ENCODE data around the gene SRGAP3. TPM values are rescaled to one million over a fixed set of nuclear protein-coding genes. Genes with fewer than 3 reads are reported as not detected.

The SRGAP3 gene
- total RNA-seq, 1 experiment from 2014 or later = 17.9 TPM

DNA sequence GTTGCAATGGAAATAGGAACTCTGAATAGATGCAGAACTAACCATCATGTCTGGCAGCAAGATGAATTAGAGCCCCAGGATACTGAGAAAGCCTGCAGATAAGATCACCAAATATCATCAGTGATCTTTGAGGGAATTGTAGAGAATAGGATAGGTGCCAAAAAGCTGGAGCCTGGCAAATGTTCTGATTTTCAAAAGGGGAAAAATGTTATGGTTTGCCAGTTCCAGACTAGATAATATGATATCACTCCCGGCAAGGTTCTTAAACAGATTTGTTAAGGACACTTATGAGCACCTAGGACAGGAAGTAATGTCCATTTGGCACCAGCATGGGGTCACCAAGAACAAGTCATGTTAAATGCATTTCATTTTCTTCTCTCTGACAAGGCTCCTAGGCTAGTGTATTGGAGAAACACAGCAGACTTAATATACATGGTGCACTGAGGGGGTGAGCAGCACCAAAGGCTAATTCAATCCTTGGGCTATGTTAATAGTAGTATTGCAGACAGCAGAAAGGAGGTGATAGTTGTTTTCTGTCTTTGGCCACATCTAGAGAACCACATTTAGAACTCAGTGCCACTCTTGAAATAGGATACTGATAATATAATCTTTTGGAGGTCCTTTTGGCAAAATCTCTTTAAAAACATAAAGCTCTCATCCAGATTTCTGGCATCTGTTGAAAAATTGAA, 4.8 kb downstream of the SRGAP3 start:
- no peak overlapping the region for H3K27ac Mint-ChIP-seq
- DNase-seq (ENCODE audit: low spot score) = no peak
- H3K36me3 Mint-ChIP-seq = no peaks in the 10 kb centered on the region
- no peak overlapping the region for H3K4me3 Mint-ChIP-seq
- no peaks in the 10 kb centered on the region for H3K9me3 Mint-ChIP-seq
- CTCF ChIA-PET = no interaction called here
- TF ChIP-seq, protein P1, sequence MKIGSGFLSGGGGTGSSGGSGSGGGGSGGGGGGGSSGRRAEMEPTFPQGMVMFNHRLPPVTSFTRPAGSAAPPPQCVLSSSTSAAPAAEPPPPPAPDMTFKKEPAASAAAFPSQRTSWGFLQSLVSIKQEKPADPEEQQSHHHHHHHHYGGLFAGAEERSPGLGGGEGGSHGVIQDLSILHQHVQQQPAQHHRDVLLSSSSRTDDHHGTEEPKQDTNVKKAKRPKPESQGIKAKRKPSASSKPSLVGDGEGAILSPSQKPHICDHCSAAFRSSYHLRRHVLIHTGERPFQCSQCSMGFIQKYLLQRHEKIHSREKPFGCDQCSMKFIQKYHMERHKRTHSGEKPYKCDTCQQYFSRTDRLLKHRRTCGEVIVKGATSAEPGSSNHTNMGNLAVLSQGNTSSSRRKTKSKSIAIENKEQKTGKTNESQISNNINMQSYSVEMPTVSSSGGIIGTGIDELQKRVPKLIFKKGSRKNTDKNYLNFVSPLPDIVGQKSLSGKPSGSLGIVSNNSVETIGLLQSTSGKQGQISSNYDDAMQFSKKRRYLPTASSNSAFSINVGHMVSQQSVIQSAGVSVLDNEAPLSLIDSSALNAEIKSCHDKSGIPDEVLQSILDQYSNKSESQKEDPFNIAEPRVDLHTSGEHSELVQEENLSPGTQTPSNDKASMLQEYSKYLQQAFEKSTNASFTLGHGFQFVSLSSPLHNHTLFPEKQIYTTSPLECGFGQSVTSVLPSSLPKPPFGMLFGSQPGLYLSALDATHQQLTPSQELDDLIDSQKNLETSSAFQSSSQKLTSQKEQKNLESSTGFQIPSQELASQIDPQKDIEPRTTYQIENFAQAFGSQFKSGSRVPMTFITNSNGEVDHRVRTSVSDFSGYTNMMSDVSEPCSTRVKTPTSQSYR (CRISPR knock-in tag; IDR thresholded peaks at IDR 0.05) = no peak
- TF ChIP-seq NR3C1 (CRISPR knock-in tag; conservative IDR thresholded peaks at IDR 0.05; ENCODE audit: low read depth) (no peak), ZBTB21 (CRISPR knock-in tag; IDR thresholded peaks at IDR 0.05; ENCODE audit: borderline replicate concordance) (no peak), NFE2L1 (CRISPR knock-in tag; IDR thresholded peaks at IDR 0.05) (no peak)
- TF ChIP-seq, protein P2, sequence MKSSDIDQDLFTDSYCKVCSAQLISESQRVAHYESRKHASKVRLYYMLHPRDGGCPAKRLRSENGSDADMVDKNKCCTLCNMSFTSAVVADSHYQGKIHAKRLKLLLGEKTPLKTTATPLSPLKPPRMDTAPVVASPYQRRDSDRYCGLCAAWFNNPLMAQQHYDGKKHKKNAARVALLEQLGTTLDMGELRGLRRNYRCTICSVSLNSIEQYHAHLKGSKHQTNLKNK (CRISPR knock-in tag; IDR thresholded peaks at IDR 0.05) = no peak
- TF ChIP-seq, protein P3, sequence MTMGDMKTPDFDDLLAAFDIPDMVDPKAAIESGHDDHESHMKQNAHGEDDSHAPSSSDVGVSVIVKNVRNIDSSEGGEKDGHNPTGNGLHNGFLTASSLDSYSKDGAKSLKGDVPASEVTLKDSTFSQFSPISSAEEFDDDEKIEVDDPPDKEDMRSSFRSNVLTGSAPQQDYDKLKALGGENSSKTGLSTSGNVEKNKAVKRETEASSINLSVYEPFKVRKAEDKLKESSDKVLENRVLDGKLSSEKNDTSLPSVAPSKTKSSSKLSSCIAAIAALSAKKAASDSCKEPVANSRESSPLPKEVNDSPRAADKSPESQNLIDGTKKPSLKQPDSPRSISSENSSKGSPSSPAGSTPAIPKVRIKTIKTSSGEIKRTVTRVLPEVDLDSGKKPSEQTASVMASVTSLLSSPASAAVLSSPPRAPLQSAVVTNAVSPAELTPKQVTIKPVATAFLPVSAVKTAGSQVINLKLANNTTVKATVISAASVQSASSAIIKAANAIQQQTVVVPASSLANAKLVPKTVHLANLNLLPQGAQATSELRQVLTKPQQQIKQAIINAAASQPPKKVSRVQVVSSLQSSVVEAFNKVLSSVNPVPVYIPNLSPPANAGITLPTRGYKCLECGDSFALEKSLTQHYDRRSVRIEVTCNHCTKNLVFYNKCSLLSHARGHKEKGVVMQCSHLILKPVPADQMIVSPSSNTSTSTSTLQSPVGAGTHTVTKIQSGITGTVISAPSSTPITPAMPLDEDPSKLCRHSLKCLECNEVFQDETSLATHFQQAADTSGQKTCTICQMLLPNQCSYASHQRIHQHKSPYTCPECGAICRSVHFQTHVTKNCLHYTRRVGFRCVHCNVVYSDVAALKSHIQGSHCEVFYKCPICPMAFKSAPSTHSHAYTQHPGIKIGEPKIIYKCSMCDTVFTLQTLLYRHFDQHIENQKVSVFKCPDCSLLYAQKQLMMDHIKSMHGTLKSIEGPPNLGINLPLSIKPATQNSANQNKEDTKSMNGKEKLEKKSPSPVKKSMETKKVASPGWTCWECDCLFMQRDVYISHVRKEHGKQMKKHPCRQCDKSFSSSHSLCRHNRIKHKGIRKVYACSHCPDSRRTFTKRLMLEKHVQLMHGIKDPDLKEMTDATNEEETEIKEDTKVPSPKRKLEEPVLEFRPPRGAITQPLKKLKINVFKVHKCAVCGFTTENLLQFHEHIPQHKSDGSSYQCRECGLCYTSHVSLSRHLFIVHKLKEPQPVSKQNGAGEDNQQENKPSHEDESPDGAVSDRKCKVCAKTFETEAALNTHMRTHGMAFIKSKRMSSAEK (CRISPR knock-in tag; IDR thresholded peaks at IDR 0.05; ENCODE audit: borderline replicate concordance) = no peak
- TF ChIP-seq, protein P4, sequence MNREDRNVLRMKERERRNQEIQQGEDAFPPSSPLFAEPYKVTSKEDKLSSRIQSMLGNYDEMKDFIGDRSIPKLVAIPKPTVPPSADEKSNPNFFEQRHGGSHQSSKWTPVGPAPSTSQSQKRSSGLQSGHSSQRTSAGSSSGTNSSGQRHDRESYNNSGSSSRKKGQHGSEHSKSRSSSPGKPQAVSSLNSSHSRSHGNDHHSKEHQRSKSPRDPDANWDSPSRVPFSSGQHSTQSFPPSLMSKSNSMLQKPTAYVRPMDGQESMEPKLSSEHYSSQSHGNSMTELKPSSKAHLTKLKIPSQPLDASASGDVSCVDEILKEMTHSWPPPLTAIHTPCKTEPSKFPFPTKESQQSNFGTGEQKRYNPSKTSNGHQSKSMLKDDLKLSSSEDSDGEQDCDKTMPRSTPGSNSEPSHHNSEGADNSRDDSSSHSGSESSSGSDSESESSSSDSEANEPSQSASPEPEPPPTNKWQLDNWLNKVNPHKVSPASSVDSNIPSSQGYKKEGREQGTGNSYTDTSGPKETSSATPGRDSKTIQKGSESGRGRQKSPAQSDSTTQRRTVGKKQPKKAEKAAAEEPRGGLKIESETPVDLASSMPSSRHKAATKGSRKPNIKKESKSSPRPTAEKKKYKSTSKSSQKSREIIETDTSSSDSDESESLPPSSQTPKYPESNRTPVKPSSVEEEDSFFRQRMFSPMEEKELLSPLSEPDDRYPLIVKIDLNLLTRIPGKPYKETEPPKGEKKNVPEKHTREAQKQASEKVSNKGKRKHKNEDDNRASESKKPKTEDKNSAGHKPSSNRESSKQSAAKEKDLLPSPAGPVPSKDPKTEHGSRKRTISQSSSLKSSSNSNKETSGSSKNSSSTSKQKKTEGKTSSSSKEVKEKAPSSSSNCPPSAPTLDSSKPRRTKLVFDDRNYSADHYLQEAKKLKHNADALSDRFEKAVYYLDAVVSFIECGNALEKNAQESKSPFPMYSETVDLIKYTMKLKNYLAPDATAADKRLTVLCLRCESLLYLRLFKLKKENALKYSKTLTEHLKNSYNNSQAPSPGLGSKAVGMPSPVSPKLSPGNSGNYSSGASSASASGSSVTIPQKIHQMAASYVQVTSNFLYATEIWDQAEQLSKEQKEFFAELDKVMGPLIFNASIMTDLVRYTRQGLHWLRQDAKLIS (CRISPR knock-in tag; IDR thresholded peaks at IDR 0.05; ENCODE audit: borderline replicate concordance) = no peak
- TF ChIP-seq, protein P5, sequence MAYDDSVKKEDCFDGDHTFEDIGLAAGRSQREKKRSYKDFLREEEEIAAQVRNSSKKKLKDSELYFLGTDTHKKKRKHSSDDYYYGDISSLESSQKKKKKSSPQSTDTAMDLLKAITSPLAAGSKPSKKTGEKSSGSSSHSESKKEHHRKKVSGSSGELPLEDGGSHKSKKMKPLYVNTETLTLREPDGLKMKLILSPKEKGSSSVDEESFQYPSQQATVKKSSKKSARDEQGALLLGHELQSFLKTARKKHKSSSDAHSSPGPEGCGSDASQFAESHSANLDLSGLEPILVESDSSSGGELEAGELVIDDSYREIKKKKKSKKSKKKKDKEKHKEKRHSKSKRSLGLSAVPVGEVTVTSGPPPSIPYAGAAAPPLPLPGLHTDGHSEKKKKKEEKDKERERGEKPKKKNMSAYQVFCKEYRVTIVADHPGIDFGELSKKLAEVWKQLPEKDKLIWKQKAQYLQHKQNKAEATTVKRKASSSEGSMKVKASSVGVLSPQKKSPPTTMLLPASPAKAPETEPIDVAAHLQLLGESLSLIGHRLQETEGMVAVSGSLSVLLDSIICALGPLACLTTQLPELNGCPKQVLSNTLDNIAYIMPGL (CRISPR knock-in tag; IDR thresholded peaks at IDR 0.05) = no peak
- ATAC-seq = no peak
- H3K27me3 Mint-ChIP-seq (ENCODE audit: low read depth) = no peaks in the 10 kb centered on the region
- H3K4me1 Mint-ChIP-seq = peaks cover 37% of the 10 kb centered on the region
- POLR2A ChIA-PET = no interaction called here

DNA sequence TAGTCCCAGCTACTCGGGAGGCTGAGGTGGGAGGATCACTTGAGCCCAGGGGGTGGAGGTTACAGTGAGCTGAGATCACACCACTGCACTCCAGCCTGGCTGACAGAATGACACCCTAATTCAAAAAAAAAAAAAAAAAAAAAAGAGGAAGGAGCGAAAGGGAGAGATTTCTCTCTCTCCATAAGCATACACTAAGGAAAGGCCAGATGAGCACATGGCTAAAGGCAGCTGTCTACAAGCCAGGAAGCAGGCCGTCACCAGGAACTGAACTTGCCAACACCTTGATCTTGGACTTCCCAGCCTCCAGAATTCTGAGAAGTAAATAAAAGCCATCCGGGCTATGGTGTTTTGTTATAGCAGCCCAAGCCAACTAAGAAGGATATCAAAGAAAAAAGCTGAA, 7.5 kb downstream of the SRGAP3 start:
- no peak for ATAC-seq
- H3K9me3 Mint-ChIP-seq = no peaks in the 10 kb centered on the region
- H3K27ac Mint-ChIP-seq = no peak overlapping the region
- H3K4me1 Mint-ChIP-seq = peaks cover 12% of the 10 kb centered on the region; the same call in 1 of the 2 replicates
- H3K4me3 Mint-ChIP-seq = no peak overlapping the region
- CTCF ChIA-PET = interaction anchor here (0.8 kb wide), 1 partner anchor 60 kb away, joined by 3 read pairs; no protein-coding TSS in a partner anchor
- no peak for TF ChIP-seq ZNF263 (CRISPR knock-in tag; IDR thresholded peaks at IDR 0.05; ENCODE audit: low read depth)
- no peak for TF ChIP-seq SMAD3 (CRISPR knock-in tag; IDR thresholded peaks at IDR 0.05; ENCODE audit: borderline replicate concordance)
- TF ChIP-seq, protein P6, sequence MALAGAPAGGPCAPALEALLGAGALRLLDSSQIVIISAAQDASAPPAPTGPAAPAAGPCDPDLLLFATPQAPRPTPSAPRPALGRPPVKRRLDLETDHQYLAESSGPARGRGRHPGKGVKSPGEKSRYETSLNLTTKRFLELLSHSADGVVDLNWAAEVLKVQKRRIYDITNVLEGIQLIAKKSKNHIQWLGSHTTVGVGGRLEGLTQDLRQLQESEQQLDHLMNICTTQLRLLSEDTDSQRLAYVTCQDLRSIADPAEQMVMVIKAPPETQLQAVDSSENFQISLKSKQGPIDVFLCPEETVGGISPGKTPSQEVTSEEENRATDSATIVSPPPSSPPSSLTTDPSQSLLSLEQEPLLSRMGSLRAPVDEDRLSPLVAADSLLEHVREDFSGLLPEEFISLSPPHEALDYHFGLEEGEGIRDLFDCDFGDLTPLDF (CRISPR knock-in tag; IDR thresholded peaks at IDR 0.05) = no peak
- TF ChIP-seq NFATC4 (CRISPR knock-in tag; IDR thresholded peaks at IDR 0.05) = no peak
- POLR2A ChIA-PET = interaction anchor here (0.6 kb wide), 1 partner anchor 183 kb away, joined by 5 read pairs; no protein-coding TSS in a partner anchor
- H3K27me3 Mint-ChIP-seq (ENCODE audit: low read depth) = no peaks in the 10 kb centered on the region
- H3K36me3 Mint-ChIP-seq = 0 out of 2 replicates have a peak, but pooled peaks cover 2% of the 10 kb centered on the region
- no peak for DNase-seq (ENCODE audit: low spot score)

All from WTC11 (cell line).